Measurements from ENCODE around the gene INTS1.

The INTS1 gene

DNA sequence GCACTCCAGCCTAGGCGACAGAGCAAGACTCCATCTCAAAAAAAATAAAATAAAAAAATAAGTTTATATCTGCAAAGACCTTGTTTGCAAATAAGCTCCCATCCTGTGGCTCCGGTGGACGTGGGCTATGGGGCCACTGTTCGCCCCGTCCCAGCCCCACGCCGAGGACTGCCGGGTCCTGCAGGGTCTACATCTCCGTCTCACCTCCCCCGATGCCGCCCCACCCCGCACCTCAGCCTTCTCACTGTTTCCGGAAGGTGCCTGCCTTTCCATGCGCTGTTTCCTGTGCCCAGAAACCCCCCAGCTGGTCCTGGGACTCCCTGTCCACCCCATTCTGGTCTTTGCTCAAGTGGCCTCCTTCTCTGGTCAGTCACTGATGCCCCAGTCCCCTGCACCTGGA, 5.0 kb upstream of the INTS1 start:
- FAIRE-seq (no peak), DNase-seq (ENCODE audit: low spot score) (no peak)

DNA sequence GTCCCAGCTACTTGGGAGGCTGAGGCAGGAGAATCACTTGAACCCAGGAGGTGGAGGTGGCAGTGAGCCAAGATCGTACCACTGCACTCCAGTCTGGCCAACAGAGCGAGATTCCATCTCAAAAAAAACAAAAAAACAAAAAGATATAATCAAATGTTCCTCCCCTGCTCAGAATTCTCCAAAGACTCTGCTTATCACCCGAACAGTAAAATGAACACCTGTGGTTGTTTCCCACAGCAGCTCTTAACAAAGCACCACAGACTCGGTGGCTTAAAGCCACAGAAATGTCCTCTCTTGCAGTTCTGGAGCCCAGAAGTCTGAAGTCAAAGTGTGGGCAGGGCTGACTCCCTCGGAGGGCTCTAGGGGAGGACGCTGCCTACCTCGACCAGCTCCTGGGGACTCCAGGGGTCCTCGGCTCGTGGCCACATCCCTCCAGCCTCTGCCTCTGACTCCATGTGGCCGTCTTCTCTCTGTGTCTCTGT, 4.1 kb upstream of the INTS1 start:
- DNase-seq (ENCODE audit: low spot score) (no peak), FAIRE-seq (no peak)

DNA sequence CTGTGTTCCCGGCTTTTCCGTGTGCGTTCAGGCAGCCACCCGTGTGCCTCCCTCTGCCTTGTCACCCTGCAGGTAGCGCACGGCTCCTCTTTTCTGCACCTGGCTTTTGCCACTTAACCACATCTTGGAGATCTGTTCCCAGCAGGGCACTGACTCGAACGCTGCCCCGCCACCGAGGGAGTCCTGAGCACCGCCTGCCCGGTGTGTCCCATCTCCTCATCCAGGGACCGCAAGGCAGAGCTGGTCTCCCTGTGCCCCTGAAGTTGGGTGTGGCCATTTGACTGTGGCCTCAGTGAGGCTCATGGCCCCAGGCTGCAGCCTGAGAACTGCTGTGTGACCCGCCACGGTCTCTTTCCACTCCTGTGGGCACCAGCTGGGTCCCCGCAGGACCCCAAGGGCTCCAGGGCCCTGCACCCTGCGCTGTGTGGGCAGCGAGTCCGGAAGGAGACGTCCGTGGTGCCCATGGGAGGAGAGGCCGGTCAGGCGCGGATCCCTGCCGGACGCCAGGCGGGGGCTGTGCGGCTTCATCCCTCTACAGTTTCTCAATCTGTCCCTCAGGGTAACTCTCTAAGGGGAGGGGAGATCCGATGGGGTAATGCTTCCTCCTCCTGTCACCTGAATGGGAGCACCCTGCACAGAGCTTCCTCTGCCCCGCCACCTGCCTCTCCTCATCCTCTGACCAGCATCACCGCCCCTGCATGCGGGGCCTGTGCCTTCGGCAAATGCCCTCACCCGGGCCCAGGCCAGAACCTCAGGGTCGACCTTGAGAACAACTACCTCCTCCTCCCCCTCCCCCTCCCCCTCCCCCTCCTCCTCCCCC, 1.8 kb upstream of the INTS1 start:
- no peak for DNase-seq (ENCODE audit: low spot score)
- no peak for FAIRE-seq

DNA sequence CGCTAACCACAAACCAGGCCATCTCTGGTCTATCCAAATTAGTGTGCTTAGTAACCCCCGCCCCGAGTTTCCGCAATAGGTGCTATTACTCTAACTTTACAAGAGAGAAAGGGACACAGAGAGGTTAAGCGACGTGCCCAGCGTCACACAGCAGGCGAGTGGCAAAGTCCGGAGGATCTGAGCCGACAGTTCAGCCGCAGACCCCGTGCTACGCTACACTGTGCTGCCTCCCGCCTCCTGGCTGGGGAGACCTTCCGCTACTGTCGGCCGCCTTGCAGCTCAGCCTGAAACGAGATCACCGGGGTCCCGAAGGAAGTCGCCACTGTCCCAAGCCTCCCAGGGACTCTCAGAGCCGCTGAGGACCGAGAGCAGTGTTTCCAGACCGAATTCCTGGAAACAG, 799 bp downstream of the INTS1 start:
- FAIRE-seq (no peak), DNase-seq (ENCODE audit: low spot score) (no peak)

DNA sequence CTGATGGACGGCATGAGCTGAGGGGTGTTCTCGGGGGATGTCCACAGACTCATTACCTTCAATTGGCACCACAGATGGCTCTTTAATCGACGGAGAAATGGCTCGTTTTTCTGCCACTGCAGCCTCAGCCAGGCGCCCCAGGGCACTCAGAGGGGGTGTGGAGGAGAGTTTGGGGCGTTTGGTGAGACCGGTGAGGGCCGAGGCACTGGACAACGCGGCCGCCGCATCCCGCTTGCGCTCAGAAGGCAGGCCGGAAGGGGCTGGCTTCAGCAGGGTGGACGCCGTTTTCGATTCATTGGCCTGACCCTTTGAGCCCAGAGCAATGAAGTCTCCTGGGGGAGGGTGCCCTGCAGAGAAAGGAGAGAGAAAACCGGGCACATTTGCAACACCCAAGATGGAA, 1.3 kb downstream of the INTS1 start:
- DNase-seq (ENCODE audit: low spot score) (no peak), FAIRE-seq (no peak)

DNA sequence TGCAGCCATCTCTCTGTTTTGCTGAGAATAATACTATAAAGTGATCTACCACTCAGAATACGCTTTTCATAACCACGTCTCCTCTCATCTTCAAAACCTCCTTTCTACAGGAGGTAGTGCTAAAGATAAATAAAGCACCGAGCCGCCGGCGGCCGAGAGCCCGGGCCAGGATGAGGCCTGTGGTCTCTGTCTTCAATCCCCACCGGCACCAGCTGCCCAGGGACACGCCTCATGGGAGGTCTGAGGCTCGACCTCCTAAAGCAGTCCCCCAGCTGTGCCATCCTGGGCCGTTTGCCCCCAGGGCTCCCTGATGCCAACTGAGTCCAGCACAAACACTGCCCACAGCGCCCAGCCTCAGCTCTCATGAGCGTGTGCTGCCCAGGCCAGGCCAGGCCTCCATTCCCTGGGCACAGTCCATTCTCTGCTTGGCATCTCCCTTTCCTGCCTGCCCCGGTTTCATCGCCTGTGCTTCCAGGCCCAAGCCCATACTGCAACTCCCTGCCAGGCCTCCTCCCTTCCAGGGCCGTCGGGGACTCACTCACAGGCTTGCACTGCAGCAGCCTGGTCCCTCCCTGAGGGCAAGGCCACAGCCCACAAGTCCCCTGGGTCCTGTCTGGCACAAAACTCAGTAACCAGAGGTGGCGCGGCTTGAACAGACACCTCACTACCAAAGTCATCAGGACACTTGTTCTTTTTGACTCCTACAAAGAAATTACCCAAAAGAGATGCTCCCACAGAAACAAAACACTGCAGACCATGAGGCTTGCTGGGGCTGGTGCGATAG, 2.5 kb downstream of the INTS1 start:
- DNase-seq (ENCODE audit: low spot score) (no peak), FAIRE-seq (no peak)

DNA sequence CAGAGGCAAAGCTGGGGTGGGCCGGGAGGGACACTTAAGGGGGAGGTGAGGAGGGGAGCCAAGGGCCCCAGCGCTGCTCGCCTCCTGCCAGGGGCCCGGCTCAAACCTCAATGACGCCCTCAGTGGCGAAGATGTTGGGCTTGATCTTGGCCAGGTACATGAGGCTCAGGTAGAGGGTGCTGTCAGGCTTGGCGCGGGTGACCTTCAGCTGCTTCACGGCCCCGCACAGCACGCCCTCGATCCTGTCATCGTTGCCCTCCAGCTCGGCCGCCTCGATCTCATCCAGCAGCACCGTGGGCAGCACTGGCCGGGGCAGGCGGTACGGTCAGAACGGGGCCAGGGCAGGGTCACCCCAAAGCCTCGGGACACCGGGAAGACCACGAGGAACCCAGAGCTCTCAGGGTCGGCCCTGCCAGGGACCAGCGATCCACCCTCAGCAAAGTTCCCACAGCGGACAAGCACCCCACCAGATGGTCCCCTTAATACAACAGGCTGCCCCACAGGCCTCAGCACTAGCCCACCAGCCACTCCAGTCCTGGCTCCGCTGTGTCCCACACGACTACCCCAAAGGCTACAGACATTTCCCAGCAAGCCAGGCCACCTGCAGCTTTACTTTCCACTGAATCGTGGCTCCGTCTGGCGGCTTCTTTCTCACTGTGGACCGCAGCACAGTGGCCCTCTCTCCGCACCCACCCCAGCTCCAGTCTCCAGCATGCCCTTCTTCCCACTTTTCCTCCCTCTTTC, 4.0 kb downstream of the INTS1 start:
- FAIRE-seq (no peak), DNase-seq (ENCODE audit: low spot score) (no peak)

DNA sequence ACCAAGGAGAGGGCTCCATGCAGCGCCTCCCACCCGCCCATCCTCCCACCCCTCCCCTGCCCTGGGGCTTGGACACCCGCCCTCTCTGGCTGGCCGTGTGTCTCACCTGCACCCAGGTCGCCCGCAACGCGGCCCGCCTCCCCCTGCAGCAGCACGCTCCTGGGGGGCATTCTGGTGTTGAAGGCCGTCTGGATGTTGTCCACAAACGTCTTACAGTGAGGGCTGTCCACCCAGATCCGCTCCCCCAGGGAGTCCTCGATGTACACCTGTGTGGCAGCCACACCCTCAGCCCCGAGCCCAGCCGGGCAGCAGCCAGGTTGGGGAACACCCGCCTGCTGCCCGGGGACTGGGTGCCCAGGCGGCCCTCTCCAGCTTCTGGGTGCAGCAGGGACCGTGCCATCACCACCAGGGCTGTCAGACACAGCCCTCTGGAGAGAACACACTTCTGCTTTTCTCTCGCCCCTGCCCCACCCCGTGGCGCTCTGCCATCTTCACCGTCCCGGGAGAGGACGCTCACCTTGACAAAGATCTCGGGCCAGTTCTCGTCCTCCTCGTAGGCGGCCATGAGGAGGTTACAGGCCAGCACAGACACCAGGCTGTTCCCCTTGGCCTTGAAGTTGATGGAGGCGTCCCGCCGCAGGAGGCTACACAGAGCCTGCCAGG, 4.7 kb downstream of the INTS1 start:
- DNase-seq (ENCODE audit: low spot score) = no peak
- FAIRE-seq = no peak

DNA sequence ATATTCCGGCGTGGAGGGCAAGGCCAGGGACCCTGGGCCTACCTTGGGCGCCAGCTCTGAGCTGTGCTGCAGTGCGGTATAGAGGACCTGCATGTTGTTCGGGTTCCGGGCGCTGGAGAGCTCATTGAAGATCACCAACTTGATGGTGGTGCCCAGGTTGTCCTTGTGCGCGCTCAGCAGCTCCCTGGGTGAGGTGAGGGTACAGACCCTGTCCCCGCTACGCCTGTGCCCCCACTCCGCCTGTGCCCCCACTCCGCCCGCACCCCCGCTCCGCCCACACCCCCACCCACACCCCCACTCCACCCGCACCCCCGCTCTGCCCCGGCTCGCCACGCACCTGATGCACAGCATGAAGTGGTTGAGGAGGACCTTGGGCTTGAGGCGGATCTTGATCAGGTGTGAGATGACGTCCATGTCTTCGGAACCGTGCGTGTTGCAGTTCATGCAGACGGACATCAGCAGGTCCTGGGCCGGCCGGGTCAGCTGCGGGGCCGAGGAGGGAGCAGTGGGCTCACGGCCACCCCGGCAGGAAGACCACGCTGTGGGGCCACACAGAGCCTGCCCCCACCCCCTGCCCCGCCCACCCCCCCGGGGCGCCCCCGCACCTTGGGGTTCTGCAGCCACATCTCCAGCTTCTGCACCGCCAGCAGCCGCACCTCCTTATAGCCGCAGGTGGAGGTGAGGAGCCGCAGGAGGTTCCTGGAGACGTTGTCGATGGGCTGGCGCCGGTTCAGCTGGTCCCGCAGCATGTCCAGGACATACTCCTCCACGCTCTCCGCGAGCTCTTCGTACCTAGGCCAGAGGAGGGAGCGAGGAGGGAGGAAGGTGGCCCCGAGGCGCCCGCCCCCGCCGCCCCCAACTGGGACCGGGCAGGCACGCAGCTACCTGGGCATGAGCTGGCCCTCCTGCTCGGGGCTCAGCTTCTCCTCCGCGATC, 5.6 kb downstream of the INTS1 start:
- FAIRE-seq (no peak), DNase-seq (ENCODE audit: low spot score) (no peak)

DNA sequence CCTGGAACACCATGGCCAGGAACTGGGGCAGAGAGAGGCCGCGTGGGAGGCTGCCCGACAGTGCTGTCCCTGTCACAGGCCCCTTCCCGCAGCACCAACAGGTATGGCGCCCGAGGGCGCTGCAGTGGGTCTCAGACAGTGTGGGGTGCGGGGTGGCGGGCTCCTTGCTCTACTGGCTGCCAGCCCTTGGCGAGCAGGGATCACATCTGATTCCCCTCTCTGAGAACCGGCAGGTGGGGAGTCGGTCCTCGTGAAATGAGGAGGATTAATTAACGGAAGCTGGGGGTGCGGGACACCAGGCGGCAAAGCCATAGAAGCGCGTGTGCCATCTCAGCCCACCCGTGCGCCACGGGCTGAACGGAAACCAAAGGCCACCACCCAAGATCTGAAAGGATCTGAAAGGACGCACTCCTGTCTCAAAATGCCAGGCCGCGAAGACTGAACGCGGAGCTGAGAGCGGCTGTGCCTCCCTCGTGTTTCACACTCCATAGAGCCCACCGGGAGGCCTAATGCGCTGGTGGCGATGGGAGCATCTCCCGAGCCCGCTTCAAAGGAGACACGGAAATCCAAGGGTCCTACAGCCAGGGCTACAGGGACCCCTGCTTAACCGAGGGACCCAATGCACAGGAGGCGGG, 6.8 kb downstream of the INTS1 start:
- DNase-seq (ENCODE audit: low spot score) (no peak), FAIRE-seq (no peak)

DNA sequence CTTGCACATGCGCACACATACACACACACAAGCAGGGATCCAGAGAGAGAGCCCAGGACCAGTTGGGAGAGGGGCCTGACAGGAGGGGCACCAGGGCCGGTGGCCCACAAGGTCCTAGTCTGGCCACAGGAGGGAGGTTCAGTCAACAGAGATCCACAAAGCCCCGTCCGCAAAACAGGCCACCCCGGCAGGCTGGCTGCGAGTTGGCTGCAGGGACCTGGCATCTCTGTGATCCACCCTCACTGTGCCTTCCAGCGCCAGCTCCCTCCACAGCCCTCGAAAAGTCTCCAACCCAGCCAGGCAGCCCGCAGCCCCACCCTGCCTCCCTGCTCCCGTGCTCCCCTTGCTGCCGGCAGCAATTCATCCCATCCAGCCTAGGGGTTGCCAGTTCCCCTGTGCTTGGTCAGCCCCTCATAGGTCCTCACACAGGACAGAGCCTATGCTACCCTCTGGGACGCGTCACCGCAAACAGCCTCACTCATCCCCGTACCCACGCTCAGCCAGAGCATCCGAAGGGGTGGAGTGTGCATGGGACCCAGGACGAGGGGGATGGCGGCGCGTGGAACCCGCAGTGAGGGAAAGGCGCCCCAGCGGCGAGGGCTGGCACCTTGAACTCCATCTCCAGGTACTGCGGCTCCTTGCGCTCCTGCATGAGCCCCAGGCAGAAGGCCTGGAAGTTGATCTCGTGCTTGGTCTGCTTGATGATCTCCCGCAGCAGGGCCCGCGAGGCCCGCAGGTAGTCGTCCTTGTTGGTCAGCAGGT, 7.5 kb downstream of the INTS1 start:
- no peak for FAIRE-seq
- no peak for DNase-seq (ENCODE audit: low spot score)

DNA sequence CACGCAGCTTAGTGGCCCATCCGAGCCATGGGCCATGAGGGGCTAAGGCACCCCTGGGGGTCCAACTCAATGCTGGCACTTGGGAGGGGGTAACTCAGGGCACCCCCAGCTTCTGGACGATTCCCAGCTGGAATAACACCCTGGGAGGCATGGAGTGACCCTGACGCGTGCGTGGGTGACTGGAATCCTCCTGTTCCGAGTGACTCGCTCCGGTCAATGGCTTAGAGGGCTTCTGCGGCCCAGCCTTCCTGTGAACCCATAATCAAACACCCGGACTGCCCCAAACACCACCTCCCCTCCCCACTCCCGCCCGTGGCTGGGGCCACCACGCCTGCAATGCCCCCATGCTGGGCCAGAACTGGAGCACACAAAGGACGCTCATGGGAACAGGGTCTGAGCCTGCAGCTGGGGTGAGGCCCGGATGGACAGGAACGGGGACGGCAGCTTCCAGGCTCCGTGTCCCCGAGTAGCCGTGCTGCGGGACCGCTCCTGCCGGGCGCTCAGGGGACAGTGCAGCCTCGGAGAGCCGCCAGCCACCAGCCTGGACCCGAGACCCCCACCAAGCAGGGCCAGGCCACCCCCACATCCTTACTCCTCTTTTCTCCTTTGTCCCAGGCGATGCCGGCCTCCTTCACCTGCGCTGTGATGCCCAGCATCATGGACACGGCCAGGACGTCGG, 8.5 kb downstream of the INTS1 start:
- DNase-seq (ENCODE audit: low spot score) (no peak), FAIRE-seq (no peak)

DNA sequence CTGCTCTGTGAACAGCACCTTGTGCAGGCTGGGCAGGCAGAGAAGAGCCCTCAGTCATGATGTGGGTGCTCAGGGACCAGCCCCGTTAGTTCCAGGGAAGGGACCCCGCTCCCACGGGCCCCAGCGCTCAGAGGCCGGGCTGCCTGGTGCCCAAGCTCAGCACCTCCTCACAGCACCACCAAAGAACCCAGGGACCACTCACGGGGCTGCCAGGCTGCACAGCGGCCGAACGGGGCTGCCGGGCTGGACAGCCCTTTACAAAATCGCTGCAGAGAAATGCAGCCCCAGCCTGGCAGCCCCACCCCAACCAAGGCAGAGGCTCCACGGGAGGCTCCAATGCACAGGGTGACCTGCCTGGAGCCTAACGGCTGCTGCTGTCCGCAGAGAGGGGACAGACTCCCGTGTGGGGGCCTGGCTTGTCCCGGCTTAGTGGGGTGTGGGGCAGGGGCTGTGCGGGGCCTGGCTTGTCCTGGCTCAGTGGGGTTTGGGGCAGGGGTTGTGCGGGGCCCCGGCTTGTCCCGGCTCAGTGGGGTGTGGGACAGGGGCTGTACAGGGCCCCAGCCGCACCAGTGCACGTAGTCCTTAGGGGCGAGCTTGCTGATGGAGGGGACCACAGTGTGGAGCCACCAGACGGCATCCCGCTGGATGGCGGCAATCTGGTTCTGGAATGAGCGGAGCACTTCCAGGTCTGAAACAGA, 9.2 kb downstream of the INTS1 start:
- no peak for DNase-seq (ENCODE audit: low spot score)
- FAIRE-seq = no peak

DNA sequence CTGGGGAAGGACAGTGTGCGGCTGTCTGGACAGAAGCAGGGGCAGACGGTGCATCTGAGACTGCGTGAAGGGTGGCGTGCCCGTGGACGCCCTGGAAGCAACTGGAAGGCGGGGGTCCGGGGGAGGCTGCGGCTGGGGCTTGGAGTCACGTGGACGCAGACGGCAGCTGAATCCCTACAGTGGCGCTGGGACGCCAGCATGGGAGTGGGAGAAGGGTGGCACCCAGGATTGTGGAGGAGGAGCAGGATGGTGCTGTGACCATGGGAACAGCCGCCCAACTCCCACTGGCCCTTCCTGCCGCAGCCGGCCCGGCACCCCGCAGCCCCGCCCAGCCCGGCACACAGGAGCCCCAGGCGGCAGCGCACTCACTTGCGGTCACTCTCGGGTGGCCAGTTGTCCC, 9.7 kb downstream of the INTS1 start:
- DNase-seq (ENCODE audit: low spot score) (no peak), FAIRE-seq (no peak)

DNA sequence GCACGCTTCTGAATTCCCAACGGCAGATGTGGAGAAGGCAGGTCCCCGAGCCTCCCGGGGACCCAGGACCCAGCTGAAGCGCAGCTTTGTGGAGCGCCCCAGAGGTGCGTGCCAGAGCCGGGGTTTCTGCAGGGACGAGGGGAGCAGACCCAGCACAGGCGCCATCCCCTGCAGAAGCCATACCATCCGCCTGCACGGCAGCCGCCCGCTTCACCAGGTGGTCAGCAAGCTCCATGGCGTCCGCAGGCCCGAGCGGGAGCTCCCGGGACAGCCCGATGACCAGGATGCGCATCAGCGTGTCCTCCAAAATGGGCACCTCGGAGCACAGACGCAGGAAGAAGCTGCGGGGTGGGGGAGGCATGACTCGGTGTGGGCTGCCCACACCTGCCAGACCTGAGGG, 10.6 kb downstream of the INTS1 start:
- DNase-seq (ENCODE audit: low spot score) (no peak), FAIRE-seq (no peak)

DNA sequence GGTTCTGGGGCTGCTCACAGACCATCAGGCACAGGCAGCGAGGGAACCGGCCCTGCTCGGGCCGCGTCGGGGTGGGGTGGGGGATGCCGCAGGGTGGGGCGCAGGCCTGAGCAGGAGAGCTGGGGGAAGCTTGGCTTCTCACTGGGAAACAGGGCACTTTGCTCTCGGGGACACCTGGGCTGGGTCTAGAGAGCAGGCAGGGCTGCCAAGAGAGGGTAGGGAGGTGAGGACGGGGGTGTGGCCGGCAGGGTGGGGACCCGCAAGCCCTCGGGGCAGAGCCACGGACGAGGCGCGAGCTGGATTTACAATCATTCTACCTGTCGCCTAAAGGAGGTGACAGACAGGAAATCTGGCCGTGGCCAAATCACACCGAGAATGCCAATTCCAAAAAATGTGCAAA, 11.1 kb downstream of the INTS1 start:
- FAIRE-seq (no peak), DNase-seq (ENCODE audit: low spot score) (no peak)

DNA sequence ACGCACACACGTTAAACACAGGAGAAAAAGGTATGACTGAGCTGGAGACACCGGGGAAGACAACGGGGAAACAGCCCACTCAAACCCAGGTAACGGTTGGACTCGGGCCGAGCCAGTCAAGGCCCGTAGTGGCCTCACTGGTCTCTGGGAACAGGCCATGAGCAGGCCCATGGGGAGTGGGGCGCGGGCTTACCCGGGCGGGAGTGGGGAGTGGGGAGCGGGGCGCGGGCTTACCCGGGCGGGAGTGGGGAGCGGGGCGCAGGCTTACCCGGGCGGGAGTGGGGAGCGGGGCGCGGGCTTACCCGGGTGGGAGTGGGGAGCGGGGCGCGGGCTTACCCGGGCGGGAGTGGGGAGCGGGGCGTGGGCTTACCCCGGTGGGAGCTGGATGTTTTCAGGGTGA, 11.5 kb downstream of the INTS1 start:
- FAIRE-seq = no peak
- DNase-seq (ENCODE audit: low spot score) = no peak

DNA sequence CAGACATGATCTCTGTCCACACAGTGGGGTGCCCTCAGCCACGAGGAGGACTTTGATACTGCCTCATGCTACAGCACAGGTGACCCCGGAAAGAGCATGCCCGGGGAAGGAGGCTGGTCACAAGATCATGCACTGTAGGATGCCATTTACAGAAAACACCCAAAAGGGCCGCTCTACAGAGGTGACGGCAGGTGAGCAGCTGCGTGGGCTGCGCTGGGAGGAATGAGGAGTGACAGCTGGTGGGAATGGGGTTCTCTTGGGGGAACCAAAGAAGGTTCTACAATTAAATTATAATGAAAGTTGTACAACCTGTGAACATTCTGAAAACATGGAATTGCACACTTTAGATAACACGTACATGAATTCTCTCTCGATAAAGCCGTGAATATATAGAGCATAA, 12.0 kb downstream of the INTS1 start:
- DNase-seq (ENCODE audit: low spot score) (no peak), FAIRE-seq (no peak)
